GM10847 (cell line): Measurements from ENCODE around the gene ZMIZ1.

Experiments used
- POLR2A ChIP-seq: IDR thresholded peaks from 2 replicates; pipeline ENCODE4 v1.6.1; 2011; ENCODE audit not compliant: insufficient read length; ENCODE audit errors: extremely low read depth

The ZMIZ1 gene

DNA sequence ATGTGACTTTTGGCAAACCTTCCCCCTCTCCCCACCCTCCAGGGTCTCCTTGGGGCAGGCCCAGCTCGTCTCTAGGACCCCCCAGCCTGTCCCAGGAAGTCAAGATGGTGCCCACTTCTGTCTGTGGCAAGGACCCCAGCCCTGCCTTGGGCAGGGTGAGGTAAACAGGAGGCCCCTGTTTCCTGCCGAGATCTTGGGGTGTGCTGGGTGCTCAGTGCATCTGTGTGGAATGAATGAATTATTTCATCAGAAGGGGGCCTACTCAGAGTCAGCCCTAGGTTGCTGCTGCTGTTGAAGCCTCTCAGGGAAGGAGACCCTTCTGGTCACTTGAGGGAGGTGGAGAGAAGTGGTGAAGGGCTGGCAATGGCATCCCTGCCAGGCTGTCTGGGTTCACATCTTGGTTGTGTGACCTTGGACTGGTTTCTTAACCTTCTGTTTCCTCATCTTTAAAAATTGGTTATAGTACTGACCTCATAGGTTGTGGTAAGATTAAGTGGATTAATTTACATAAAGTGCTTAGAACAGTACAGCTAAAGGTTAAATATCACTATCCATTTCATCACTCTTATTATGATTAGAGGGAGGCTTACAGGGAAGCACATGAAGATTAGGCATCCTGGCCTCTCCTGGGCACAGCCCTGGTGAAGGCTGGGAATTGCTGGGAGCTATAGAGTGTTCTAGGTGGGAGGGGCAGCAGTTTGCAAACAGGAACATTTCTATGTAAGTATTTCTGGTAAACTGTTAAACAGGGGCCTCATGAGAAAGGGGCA is 67.7 kb downstream of the ZMIZ1 start:
- TF ChIP-seq POLR2A, result no peak

DNA sequence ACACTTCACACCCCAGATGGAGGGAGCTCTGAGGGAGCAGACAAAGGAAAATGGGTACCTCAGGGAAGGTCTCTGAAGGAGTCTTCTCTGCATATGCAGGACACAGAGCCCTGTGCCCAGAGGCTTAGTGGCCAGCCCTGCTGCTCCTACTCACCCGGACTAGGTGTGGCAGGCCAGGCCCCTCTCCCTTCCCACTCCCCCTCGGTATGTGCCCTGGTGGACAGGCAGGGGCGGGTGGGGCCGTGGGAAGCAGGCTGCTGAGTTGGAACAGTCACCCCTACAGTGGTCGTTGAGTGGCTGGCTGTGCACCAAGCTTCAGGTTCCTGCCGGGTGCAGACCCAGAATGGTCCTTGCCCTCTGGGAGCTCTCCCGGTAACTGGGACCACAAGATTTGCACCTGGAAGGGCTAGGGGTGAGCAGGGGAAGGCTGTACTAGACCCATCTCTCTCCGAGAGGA is 68.6 kb downstream of the ZMIZ1 start:
- no peak for TF ChIP-seq POLR2A

DNA sequence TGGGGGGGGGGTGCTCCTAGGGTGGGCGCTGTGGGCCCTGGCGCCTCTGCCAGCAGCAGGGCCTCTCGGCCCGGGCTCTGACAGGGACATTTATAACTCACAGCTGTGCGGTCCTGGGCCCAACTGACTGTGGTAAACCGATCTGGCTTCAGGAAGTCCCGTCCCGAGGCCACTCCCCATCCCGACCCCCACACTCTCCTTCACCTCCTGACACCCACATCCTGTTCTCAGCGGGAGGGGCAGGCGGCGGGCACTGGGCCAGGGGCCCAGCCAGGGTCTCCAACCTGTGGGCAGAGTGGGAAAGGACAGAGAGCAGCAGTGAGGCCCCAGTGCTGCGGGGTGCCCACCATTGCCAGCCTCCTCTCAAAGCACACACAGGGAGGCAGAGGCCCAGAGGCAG is 69.1 kb downstream of the ZMIZ1 start:
- TF ChIP-seq POLR2A, result no peak

DNA sequence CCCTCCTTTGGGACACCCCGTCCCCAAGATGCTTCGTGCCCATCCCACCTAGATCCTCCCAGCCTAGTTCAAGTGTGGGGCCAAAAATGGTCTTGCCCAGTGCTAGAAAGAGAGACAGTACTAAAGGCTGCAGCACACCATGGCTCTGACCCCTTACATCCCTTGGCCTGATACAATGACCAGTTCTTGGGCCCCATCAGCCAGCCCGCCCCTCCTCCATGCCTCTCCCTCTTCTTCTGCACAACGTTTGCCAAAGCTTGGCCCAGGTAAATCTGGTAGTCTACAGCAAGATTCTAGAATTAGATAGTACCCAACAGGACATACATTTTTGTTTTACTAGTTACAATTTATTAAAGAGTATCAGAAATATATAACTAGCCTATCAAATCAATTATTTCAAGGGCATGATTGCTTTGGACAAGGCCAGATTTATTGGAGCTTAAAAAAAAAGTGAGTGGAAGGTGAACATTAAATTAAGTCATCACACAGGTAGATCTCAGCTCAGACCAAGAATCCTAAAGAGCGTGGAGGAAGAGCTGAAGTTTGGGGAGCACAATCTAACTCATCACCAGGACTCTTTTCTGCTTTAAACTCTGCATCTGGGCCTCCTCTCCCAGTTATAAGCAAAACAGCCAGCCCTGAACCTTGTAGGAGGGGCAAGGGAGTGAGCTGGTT is 69.8 kb downstream of the ZMIZ1 start:
- TF ChIP-seq POLR2A, result no peak

DNA sequence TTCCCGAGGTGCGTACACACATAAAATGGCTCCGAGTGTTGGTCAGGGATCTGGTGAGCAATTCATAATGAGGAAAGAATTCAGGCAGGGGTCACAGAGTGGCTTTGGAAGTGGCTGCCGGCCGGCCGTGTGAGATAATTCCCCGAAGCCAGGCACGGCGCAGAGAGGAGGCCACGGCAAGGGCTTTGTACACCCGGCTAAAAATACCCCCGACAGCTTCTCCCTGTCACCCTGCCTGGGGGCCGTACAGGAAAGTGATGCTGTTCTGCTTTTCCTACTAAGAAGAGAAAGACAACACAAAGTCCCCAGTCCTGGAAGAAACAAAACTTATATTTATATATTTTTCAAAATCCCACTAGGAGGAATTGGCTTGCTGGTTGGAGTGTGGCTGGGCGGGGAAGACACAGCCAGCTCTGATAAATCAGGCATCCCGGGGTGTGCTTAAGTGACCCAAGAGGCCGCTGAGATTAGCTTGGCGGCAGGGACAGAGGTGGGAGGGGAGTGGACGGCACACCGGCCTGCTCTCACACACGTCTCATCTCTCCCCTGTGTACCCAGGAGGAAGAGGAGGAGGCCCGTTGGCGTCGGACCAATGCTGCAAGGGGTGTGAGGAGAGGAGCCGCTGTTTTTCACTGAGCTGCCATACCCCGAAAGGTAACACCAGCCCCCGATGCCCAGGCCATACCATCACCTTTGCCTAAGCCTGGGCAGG is 70.5 kb downstream of the ZMIZ1 start:
- no peak for TF ChIP-seq POLR2A

DNA sequence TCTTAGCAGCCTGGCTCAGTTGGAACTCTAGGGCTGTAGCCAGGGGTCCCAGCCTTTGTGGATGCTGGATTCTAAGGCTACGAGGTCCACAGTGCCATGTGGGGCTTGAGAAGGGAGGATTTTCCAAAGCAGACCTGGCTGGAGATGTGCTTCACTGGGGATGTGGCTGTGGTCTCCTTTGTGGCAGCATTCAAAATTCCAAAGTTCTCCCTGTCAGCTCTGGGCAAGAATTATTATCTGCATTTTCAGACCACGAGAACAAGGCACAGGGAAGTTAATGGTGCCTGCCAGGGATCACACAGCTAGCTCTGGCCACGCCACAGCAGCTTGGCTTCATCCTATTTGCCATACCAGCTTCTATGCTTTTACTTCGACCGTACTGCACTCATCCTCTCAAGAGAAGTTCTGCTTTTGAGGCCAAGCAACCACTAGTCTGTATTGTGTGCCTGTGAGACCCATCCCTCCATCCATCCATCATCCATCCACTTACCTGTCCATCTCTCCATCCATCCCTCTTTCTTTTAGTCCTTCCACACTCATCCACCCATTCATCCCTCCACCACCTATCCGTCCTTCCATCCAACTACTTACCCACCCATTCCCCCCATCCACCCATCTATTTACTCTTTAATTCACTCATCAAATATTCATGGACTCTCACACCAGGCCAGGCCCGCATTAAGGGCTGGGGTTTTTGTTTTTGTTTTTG is 71.5 kb downstream of the ZMIZ1 start:
- TF ChIP-seq POLR2A, result no peak

DNA sequence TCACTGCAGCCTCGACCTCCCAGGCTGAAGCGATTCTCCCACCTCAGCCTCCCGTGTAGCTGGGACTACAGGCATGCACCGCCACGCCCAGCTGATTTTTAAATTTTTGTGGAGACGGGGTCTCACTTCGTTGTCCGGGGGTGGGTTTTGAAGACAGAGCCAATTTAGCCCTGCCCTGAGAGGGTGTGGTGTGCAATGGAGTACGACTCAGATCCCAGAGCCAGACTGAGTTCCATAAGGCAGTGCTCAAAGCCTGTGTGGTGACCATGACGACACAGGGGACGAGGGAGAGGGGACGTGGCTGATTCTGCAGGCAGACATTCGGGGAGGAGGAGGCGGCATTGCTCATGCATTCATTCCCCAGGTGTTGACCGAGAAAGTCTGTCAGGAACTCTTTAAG is 72.1 kb downstream of the ZMIZ1 start:
- TF ChIP-seq POLR2A, result no peak

DNA sequence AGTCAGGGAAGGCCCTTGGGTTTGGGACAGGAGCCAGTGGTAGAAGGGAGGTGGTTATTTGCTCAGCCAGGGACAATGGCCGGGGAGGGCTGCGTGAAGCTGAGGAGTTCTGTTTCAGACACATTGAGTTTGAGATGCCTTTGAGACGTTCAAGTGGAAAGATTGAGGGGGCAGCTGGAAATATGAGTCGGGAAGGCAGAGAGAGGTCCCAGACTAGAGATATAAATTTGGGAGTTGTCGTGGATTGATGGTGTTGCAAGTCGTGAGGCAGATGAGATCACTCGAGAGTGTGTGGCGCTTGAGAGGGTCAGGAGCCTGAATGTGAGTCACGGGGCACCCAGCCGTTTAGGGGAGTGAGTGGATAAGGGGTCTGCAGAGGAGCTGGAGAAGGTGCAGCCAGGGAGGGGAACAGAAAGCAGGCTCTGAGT is 73.3 kb downstream of the ZMIZ1 start:
- TF ChIP-seq POLR2A, result no peak

DNA sequence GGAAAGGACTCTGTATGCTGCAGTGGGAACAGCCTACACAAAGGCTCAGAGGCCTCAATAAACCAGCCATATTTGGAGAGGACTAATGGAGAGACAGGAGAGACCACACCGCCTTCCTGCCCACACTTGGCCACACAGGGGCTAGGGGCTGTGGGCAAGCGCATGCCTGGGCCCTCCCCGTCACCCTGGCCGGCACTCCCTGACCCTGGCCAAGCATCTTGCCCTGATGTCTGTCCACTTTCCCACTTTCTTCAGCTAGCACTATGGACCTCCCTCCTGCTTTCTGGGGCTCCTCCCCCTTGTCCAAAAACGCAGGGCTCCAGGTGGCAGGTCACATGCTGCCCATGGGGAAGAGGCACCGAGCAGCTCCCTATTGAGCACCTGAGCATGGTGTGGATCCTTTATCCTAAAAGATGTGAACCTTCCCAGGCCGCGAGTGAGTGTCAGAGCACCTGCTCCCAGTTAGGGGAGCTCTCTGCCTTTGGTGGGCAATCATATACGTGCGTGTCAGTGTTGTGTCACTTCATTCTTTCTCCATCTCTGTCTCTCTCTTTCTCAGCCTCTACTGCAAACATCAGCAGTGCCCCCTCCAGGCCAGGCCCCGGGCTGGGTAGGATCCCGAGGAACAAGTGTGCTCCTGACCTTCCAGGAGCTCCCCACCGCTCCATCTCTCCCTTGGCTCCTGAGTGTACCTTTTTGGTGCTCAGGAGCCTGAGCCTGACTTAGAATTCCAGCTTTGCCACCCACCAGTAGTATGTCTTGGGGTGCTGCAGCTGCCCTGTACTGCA is 74.0 kb downstream of the ZMIZ1 start:
- no peak for TF ChIP-seq POLR2A

DNA sequence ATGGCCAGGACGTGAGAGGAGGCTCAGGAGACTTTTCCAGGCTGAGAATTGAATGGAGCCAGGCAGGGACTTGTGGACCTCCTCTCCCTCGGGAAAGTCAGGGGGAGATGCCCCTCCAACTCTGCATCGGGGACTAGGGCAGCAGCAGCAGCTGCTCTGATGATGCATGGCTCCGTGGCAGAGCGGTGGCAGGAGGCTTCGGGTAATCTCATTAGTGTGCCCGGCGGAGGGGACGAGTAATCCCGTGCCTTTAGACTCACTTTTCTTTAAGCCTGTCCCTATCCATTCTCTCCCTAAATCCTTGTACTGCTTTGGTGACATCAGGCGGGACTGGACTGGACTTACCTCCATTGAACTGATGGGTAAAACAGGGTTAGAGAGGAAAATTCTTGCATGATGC is 75.1 kb downstream of the ZMIZ1 start:
- no peak for TF ChIP-seq POLR2A

DNA sequence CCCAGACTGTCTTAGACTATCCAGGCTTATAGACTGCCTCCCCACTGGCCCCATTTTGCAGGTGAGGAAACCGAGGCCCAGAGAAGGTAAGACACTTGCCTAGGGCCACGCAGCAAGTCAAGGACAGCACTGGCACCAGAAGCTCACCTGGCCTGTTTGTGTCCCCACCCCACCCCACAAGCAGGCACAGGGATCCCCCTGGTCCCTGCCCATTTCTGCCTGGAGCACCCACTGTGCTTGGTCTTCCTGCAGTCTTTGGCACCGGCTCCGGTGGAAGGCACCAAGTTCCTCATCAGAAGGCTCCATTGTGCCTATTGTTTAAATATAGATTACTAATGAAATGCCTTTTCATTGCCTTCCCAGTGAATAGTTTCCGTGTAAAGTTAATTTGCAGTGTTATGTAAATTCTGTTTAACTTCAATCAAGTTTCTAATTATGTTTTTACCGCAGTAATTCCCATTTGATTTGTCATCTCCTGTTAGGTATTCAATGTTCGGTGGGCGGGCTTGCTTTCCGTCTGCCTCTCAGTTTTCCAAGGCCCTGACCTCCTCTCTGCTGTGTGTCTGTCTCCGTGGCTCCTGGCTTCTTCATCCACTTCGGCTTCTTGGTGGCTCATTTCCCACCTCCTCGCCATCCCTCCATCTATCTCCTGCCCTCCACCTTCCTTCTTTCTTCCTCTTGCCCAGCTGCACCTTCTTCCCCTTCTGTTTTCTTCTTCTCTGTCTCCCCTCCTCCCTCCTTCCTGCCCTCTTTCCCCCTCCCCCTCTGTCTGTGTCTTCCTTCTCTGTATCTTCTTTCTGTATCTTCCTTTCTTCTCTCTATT is 75.8 kb downstream of the ZMIZ1 start:
- TF ChIP-seq POLR2A, result no peak

DNA sequence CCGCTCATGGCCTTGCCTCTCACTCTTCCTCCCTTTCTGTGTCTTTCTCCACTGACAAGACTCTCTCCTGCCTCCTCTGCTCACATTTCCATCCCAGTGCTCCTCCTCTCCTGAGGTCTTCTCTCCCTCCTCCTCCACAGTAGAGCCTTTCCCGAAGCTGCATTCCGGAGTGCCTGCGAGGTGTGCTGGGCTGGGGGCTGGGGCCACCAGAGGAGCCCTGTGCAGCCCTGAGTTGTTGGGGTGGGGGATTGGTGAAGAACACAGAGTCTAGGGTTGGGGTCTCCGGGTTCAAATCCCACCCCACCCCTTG is 76.4 kb downstream of the ZMIZ1 start:
- no peak for TF ChIP-seq POLR2A

DNA sequence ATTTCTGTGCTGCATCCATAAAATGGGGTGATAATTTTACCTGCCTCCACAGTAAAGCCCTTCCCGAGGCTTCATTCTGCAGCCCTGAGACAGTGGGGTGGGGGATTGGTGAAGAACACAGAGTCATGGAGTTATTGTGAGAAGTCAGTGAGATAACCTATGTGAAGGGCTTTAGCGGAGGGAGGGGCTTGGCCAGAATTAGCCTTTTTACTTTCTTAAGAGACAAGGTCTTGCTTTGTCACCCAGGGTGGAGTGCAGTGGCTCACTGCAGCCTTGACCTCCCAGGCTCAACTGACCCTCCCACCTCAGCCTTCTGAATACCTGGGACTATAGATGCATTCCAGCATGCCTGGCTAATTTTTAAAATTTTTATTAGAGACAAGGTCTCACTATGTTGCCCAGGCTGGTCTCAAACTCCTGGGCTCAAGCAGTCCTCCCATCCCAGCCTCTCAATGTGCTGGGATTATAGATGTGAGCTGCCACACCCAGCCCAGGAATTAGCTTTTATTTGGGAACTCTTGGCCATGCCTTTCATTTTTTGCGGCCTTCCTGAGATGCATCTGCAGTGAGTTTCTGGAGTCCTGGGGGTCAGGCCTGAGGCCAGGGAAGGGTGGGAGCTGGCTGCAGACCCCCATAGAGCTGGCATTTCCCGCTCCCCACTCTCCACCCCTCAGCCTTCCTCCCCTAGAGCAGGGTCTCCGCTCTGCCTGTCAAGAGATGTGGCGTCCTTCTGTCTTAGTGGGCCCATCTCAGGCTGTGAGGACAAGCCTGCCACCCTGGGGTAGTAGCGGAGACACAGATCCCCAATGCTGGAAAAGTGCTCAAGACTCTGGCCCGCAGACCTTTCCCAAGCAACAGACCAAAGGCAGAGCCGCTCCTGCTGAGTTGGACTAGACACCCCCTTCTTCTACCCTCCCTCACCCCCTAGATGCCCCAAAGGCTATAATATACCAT is 77.0 kb downstream of the ZMIZ1 start:
- no peak for TF ChIP-seq POLR2A
